Mesenchymal stem cell (in vitro differentiated cells and primary cell): ENCODE results near the gene CTDNEP1. TPM values are rescaled to one million over a fixed set of nuclear protein-coding genes. Genes with fewer than 3 reads are reported as not detected.

Experiments
- DNase-seq: peaks from one replicate; pipeline ENCODE4 v3.0.0-alpha.2; 2013
- H2AFZ ChIP-seq: one replicate; pipeline ENCODE4 v1.6.1; 2013; ENCODE audit warnings: low read depth, mild to moderate bottlenecking, control low read depth, inconsistent platforms, low read length, moderate library complexity
- H2AK5ac ChIP-seq: 2 replicates; pipeline ENCODE4 v1.6.1; 2013; ENCODE audit warnings: low read length, moderate library complexity, mild to moderate bottlenecking, inconsistent platforms; ENCODE audit not compliant: severe bottlenecking
- H2BK120ac ChIP-seq: one replicate; pipeline ENCODE4 v1.6.1; 2013; ENCODE audit warnings: low read depth, mild to moderate bottlenecking, inconsistent platforms, low read length, moderate library complexity
- H2BK12ac ChIP-seq, 2 experiments: one replicate each; pipeline ENCODE4 v1.6.1; 2013; ENCODE audit warnings: inconsistent platforms in 2 of 2, low read length in 2 of 2, mild to moderate bottlenecking in 2 of 2, moderate library complexity in 2 of 2, control low read depth in 1 of 2
- H2BK15ac ChIP-seq: one replicate; pipeline ENCODE4 v1.6.1; 2013; ENCODE audit warnings: mild to moderate bottlenecking, low read depth, inconsistent platforms; ENCODE audit not compliant: poor library complexity, severe bottlenecking
- H2BK5ac ChIP-seq: 2 replicates; pipeline ENCODE4 v1.6.1; 2013; ENCODE audit warnings: low read depth, mild to moderate bottlenecking, low read length, control low read depth, inconsistent platforms; ENCODE audit not compliant: poor library complexity, severe bottlenecking
- H3K14ac ChIP-seq, 2 experiments: one replicate each; pipeline ENCODE4 v1.6.1; 2013; ENCODE audit warnings: inconsistent platforms in 2 of 2, low read length in 2 of 2, control low read depth in 1 of 2, mild to moderate bottlenecking in 1 of 2, moderate library complexity in 1 of 2
- H3K18ac ChIP-seq, 2 experiments: one replicate each; pipeline ENCODE4 v1.6.1; 2013; ENCODE audit warnings: inconsistent platforms in 2 of 2, low read length in 2 of 2, control low read depth in 1 of 2, low read depth in 1 of 2, mild to moderate bottlenecking in 1 of 2
- H3K23ac ChIP-seq, 2 experiments: one replicate each; pipeline ENCODE4 v1.6.1; 2013; ENCODE audit warnings: inconsistent platforms in 2 of 2, low read length in 2 of 2, mild to moderate bottlenecking in 2 of 2, moderate library complexity in 2 of 2, control low read depth in 1 of 2
- H3K27ac ChIP-seq: 2 replicates; pipeline ENCODE4 v1.5.1; 2013; ENCODE audit warnings: mild to moderate bottlenecking, moderate library complexity, low read length, control low read depth, inconsistent platforms; ENCODE audit not compliant: poor library complexity, severe bottlenecking
- H3K27me3 ChIP-seq, 2 experiments: 2 replicates each; pipeline versions ENCODE4 v1.6.1 to v1.7.0; 2013; ENCODE audit warnings: low read length in 2 of 2, mild to moderate bottlenecking in 2 of 2, moderate library complexity in 2 of 2, control low read depth in 1 of 2, inconsistent platforms in 1 of 2; ENCODE audit not compliant: control insufficient read depth in 1 of 2, insufficient read depth in 1 of 2
- H3K36me3 ChIP-seq, 2 experiments: 2 replicates each; pipeline versions ENCODE4 v1.6.1 to v1.7.0; 2013; ENCODE audit warnings: low read length in 2 of 2, control low read depth in 1 of 2, inconsistent platforms in 1 of 2, low read depth in 1 of 2, mild to moderate bottlenecking in 1 of 2; ENCODE audit not compliant: insufficient read depth in 2 of 2, control insufficient read depth in 1 of 2
- H3K4ac ChIP-seq, 2 experiments: one replicate each; pipeline ENCODE4 v1.6.1; 2013; ENCODE audit warnings: inconsistent platforms in 2 of 2, low read length in 2 of 2, mild to moderate bottlenecking in 2 of 2, moderate library complexity in 2 of 2, control low read depth in 1 of 2, low read depth in 1 of 2
- H3K4me1 ChIP-seq: 2 replicates; pipeline ENCODE4 v1.6.1; 2013; ENCODE audit warnings: low read depth, low read length, control low read depth; ENCODE audit not compliant: control insufficient read depth, insufficient read depth
- H3K4me2 ChIP-seq: 2 replicates; pipeline ENCODE4 v1.6.1; 2013; ENCODE audit warnings: low read length, mild to moderate bottlenecking, inconsistent platforms; ENCODE audit not compliant: poor library complexity, severe bottlenecking
- H3K4me3 ChIP-seq, 2 experiments: 2 replicates each; pipeline versions ENCODE4 v1.5.1 to v1.7.0; 2013; ENCODE audit warnings: low read length in 2 of 2, mild to moderate bottlenecking in 2 of 2, control low read depth in 1 of 2, low read depth in 1 of 2; ENCODE audit not compliant: insufficient read depth in 1 of 2
- H3K79me1 ChIP-seq: replicated peaks from 2 replicates; pipeline ENCODE4 v1.6.1; 2013; ENCODE audit warnings: mild to moderate bottlenecking, control low read depth, low read length, inconsistent platforms; ENCODE audit not compliant: poor library complexity, severe bottlenecking
- H3K9ac ChIP-seq: 2 replicates; pipeline ENCODE4 v1.7.0; 2013; ENCODE audit warnings: mild to moderate bottlenecking, low read length, moderate library complexity
- H3K9me3 ChIP-seq: 2 replicates; pipeline ENCODE4 v1.7.0; 2013; ENCODE audit warnings: mild to moderate bottlenecking, low read length; ENCODE audit not compliant: control insufficient read depth
- H4K8ac ChIP-seq: one replicate; pipeline ENCODE4 v1.6.1; 2013; ENCODE audit warnings: inconsistent platforms, mild to moderate bottlenecking, low read length, moderate library complexity
- H4K91ac ChIP-seq: one replicate; pipeline ENCODE4 v1.6.1; 2013; ENCODE audit warnings: mild to moderate bottlenecking, low read length, inconsistent platforms
- WGBS: methylation state at CpG from one replicate; pipeline ENCODE4 v1.1.7; 2013; ENCODE audit warnings: mixed read lengths; 5-methylcytosine and 5-hydroxymethylcytosine counted together
- polyA plus RNA-seq, 2 experiments: library from polyadenylated mRNA; stranded (reverse); fragments of 200-250 nt; gene quantifications; one replicate each; pipeline ENCODE4 v1.2.3, GENCODE V29; 2013

The CTDNEP1 gene
- 136 TPM for polyA plus RNA-seq (2013, experiment 1 of 2)
- polyA plus RNA-seq (2013, experiment 2 of 2): 141 TPM

DNA sequence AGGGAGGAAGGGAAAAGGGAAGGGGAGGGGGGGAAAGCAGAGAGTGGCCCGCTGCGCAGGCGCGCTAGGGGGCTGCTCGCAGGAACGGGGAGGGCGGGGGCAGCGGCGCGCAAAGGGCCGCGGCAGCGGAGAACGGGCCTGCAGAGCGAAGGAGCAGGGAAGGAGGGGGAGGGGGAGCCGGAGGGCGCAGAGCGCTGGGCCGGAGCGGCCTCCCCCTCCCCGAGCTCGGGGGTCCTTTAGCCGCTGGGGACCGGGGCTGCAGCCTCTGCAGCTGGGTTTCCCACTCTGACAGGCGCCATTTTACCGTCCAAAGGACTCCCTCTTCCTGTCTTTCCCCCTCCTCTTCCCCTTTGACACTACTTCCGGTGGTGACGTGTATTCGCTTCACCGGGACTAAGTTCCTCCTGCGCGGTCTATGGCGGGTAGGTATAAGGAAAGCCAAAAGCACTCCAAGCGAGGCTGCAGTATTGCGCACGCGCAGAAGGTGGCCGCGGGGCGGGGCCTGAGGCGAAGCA is at the start of gene CTDNEP1:
TSS of gene CTDNEP1 (minus strand) at position 74 of the 515 bp plus-strand sequence. CDS start 438 bp downstream, outside the sequence.
- peak within 1 kb of the TSS; percentile 93 for H3K4me2 ChIP-seq
- H2BK12ac ChIP-seq: peak within 1 kb of the TSS in 1 of 2 experiments; percentile 65
- peak within 1 kb of the TSS; percentile 95 to 98 for H3K18ac ChIP-seq
- peak; percentile 100 for DNase-seq
- no peaks in the 10 kb centered on the region for H3K9me3 ChIP-seq
- H3K4ac ChIP-seq: peak within 1 kb of the TSS; percentile 73 to 97
- peak within 1 kb of the TSS; percentile 90 for H3K4me3 ChIP-seq
- peak within 1 kb of the TSS; percentile 96 for H4K8ac ChIP-seq
- 2% methylated on average over 17 of the region's 41 CpGs for WGBS
- H3K4me1 ChIP-seq: peaks cover 15% of the 10 kb centered on the region
- no peak within 1 kb of the TSS for H2AK5ac ChIP-seq
- H2BK5ac ChIP-seq: peak within 1 kb of the TSS; percentile 97
- peak within 1 kb of the TSS; percentile 97 for H4K91ac ChIP-seq
- H2BK15ac ChIP-seq: peak within 1 kb of the TSS; percentile 92
- peak within 1 kb of the TSS; percentile 96 for H2BK120ac ChIP-seq
- peak within 1 kb of the TSS in 1 of 2 experiments; percentile 72 for H3K23ac ChIP-seq
- H3K9ac ChIP-seq: peak within 1 kb of the TSS; percentile 97
- H2AFZ ChIP-seq: peak within 1 kb of the TSS; percentile 91
- peaks cover 24 to 32% of the 10 kb centered on the region in 2 experiments for H3K36me3 ChIP-seq
- H3K27ac ChIP-seq: peak within 1 kb of the TSS; percentile 99
- no peaks in the 10 kb centered on the region for H3K27me3 ChIP-seq
- peaks cover 14% of the 10 kb centered on the region for H3K79me1 ChIP-seq
- H3K14ac ChIP-seq: peak within 1 kb of the TSS; percentile 43 to 93

DNA sequence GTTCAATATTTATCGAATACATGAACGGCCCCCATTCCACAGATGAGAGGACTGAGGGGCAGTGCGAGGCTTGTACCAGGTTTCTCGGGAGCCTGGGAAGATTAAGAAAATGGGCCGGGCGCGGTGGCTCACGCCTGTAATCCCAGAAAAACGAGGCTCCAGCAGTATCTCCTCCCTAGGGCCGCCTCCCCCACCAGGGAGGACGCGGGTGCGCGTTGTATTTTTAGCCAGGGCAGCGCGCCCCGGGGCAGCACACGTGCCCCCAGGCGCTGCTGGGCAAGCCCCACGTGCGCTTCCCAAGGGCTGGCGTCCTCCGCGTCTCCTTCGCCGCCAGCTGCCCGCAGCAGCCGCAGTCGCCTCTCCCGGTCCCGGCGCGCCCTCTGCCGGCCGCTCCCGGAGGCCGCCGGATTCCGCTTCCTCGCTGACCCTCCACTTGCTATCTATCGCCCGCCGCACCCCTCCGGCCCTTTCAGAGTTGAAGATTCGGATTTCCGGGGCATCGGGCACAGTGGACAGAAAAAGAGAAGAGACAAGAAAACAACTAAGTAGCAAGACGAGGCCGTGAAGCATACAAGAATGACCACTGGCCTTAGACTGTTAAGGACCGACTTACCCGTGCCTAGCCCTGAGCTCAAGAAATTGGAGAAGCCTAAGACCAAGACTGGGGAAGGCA is 44.8 kb upstream of the CTDNEP1 start:
- Histone ChIP-seq H4K8ac (no peak overlapping the region), H3K4me2 (peak overlapping the region; percentile 56), H3K9ac (peak overlapping the region; percentile 46), H2BK5ac (no peak overlapping the region), H2BK12ac (no peak overlapping the region), H3K18ac (no peak overlapping the region), H3K23ac (no peak overlapping the region), H3K36me3 (no peaks in the 10 kb centered on the region), H3K27ac (no peak overlapping the region), H3K79me1 (no peaks in the 10 kb centered on the region), H2AFZ (no peak overlapping the region), H2BK15ac (no peak overlapping the region), H3K14ac (no peak overlapping the region), H3K4me3 (peak overlapping the region in 1 of 2 experiments; percentile 66), H2BK120ac (no peak overlapping the region), H3K4me1 (peaks cover 18% of the 10 kb centered on the region), H3K27me3 (peaks cover 40 to 41% of the 10 kb centered on the region in 2 experiments), H3K4ac (no peak overlapping the region), H4K91ac (no peak overlapping the region), H3K9me3 (no peaks in the 10 kb centered on the region), H2AK5ac (no peak overlapping the region)
- peak; percentile 84 for DNase-seq
- WGBS: 7% methylated on average over 42 of the region's 51 CpGs

- no peaks in the 10 kb centered on the region for H3K79me1 ChIP-seq
Measured at GRCh38 chr17:7295230-7296180, 44.0 kb upstream of the CTDNEP1 start.

More at GRCh38 chr17:7295230-7296180, 44.0 kb upstream of the CTDNEP1 start:
- Histone ChIP-seq H3K18ac (no peak overlapping the region), H3K4me2 (no peak overlapping the region), H3K9ac (peak overlapping the region; percentile 26), H3K27me3 (peaks cover 49% of the 10 kb centered on the region in 2 experiments), H4K8ac (no peak overlapping the region), H2BK120ac (no peak overlapping the region), H3K4me1 (peaks cover 18% of the 10 kb centered on the region), H2AFZ (no peak overlapping the region), H4K91ac (no peak overlapping the region), H2BK15ac (no peak overlapping the region), H2AK5ac (no peak overlapping the region), H3K36me3 (no peaks in the 10 kb centered on the region), H3K27ac (no peak overlapping the region), H3K14ac (no peak overlapping the region), H3K4ac (no peak overlapping the region), H3K4me3 (peak overlapping the region in 1 of 2 experiments; percentile 66), H2BK5ac (no peak overlapping the region), H2BK12ac (no peak overlapping the region), H3K23ac (no peak overlapping the region), H3K9me3 (no peaks in the 10 kb centered on the region)
- WGBS: 74% methylated on average over 42 of the region's 42 CpGs
- DNase-seq: no peak
